ENCODE measurements around the gene HSP90AA1.
"Not testable (repeated sequence)": the region's sequence is repeated elsewhere in the genome, so short reads cannot be mapped to it uniquely, and the experiment has no call there.

The HSP90AA1 gene

GRCh38 chr14:102087762-102088011, 843 bp upstream of the HSP90AA1 start:
- in situ Hi-C loops (cut with HindIII; ENCODE audit: low pct_unique_long_range_greater_than_20kb, low sequenced_read_pairs), result no loop called here
- no peak for DNase-seq (ENCODE audit: low read depth in 1 of 2, low spot score in 1 of 2)

GRCh38 chr14:102086709-102086971, 204 bp downstream of the HSP90AA1 start:
- in situ Hi-C loops (cut with HindIII; ENCODE audit: low pct_unique_long_range_greater_than_20kb, low sequenced_read_pairs), result no loop called here
- DNase-seq (ENCODE audit: low read depth in 1 of 2, low spot score in 1 of 2), result no peak
- no peak for TF ChIP-seq JUND (IDR thresholded peaks at IDR 0.05; ENCODE audit: low read depth)

More at GRCh38 chr14:102087762-102088011, 843 bp upstream of the HSP90AA1 start:
- TF ChIP-seq JUND (IDR thresholded peaks at IDR 0.05; ENCODE audit: low read depth), result no peak

- no peak for TF ChIP-seq JUND (IDR thresholded peaks at IDR 0.05; ENCODE audit: low read depth)
- in situ Hi-C loops (cut with HindIII; ENCODE audit: low pct_unique_long_range_greater_than_20kb, low sequenced_read_pairs), result no loop called here
- DNase-seq (ENCODE audit: low read depth in 1 of 2, low spot score in 1 of 2), result peak in 1 of 2 experiments; percentile 57
Measured at GRCh38 chr14:102085948-102086708, 716 bp downstream of the HSP90AA1 start.

GRCh38 chr14:102085488-102085887, 1.4 kb downstream of the HSP90AA1 start:
- in situ Hi-C loops (cut with HindIII; ENCODE audit: low pct_unique_long_range_greater_than_20kb, low sequenced_read_pairs), result no loop called here
- TF ChIP-seq JUND (IDR thresholded peaks at IDR 0.05; ENCODE audit: low read depth), result no peak
- no peak for DNase-seq (ENCODE audit: low read depth in 1 of 2, low spot score in 1 of 2)

- no peak for TF ChIP-seq JUND (IDR thresholded peaks at IDR 0.05; ENCODE audit: low read depth)
- in situ Hi-C loops (cut with HindIII; ENCODE audit: low pct_unique_long_range_greater_than_20kb, low sequenced_read_pairs), result no loop called here
- no peak for DNase-seq (ENCODE audit: low read depth in 1 of 2, low spot score in 1 of 2)
Measured at GRCh38 chr14:102084931-102085330, 1.9 kb downstream of the HSP90AA1 start.

GRCh38 chr14:102084522-102084921, 2.3 kb downstream of the HSP90AA1 start:
- DNase-seq (ENCODE audit: low read depth in 1 of 2, low spot score in 1 of 2); in situ Hi-C loops (cut with HindIII; ENCODE audit: low pct_unique_long_range_greater_than_20kb, low sequenced_read_pairs): not testable (repeated sequence)

GRCh38 chr14:102081231-102082080, 5.4 kb downstream of the HSP90AA1 start:
- no peak for DNase-seq (ENCODE audit: low read depth in 1 of 2, low spot score in 1 of 2)
- in situ Hi-C loops (cut with HindIII; ENCODE audit: low pct_unique_long_range_greater_than_20kb, low sequenced_read_pairs), result no loop called here

GRCh38 chr14:102080183-102081080, 6.4 kb downstream of the HSP90AA1 start:
- no peak for TF ChIP-seq JUND (IDR thresholded peaks at IDR 0.05; ENCODE audit: low read depth)

More at GRCh38 chr14:102081231-102082080, 5.4 kb downstream of the HSP90AA1 start:
- no peak for TF ChIP-seq JUND (IDR thresholded peaks at IDR 0.05; ENCODE audit: low read depth)

GRCh38 chr14:102079700-102079979, 7.2 kb downstream of the HSP90AA1 start:
- TF ChIP-seq JUND (IDR thresholded peaks at IDR 0.05; ENCODE audit: low read depth), result no peak
- DNase-seq (ENCODE audit: low read depth in 1 of 2, low spot score in 1 of 2), result no peak
- in situ Hi-C loops (cut with HindIII; ENCODE audit: low pct_unique_long_range_greater_than_20kb, low sequenced_read_pairs), result no loop called here

More at GRCh38 chr14:102080183-102081080, 6.4 kb downstream of the HSP90AA1 start:
- DNase-seq (ENCODE audit: low read depth in 1 of 2, low spot score in 1 of 2), result no peak
- in situ Hi-C loops (cut with HindIII; ENCODE audit: low pct_unique_long_range_greater_than_20kb, low sequenced_read_pairs), result no loop called here

- DNase-seq (ENCODE audit: low read depth in 1 of 2, low spot score in 1 of 2), result no peak
- in situ Hi-C loops (cut with HindIII; ENCODE audit: low pct_unique_long_range_greater_than_20kb, low sequenced_read_pairs), result no loop called here
- TF ChIP-seq JUND (IDR thresholded peaks at IDR 0.05; ENCODE audit: low read depth), result no peak
Measured at GRCh38 chr14:102078831-102079699, 7.8 kb downstream of the HSP90AA1 start.

- DNase-seq (ENCODE audit: low read depth in 1 of 2, low spot score in 1 of 2); in situ Hi-C loops (cut with HindIII; ENCODE audit: low pct_unique_long_range_greater_than_20kb, low sequenced_read_pairs): not testable (repeated sequence)
Measured at GRCh38 chr14:102078361-102078791, 8.5 kb downstream of the HSP90AA1 start.

GRCh38 chr14:102077382-102077709, 9.5 kb downstream of the HSP90AA1 start:
- TF ChIP-seq JUND (IDR thresholded peaks at IDR 0.05; ENCODE audit: low read depth), result no peak
- DNase-seq (ENCODE audit: low read depth in 1 of 2, low spot score in 1 of 2), result no peak
- in situ Hi-C loops (cut with HindIII; ENCODE audit: low pct_unique_long_range_greater_than_20kb, low sequenced_read_pairs), result no loop called here

All from T47D (cell line).